Lower leg skin (tissue), 4 donors: ENCODE data around the gene PDZD7. TPM values are rescaled to one million over a fixed set of nuclear protein-coding genes. Genes with fewer than 3 reads are reported as not detected.

Experiments used
- DNase-seq, 2 donors: peaks; one replicate each; pipeline ENCODE4 v3.0.0-alpha.2; 2019; ENCODE audit warnings: low spot score in 2 of 2
- H3K4me3 ChIP-seq: fragments of 200-600 bp; sonication (generic); 2 replicates; pipeline ENCODE4 v1.5.1; 2017; ENCODE audit warnings: mild to moderate bottlenecking, low read depth; ENCODE audit not compliant: poor library complexity, severe bottlenecking
- POLR2A ChIP-seq, 2 donors: fragments of 450-650 bp; IDR thresholded peaks; one replicate each; pipeline ENCODE4 v1.6.1; 2016 to 2017; ENCODE audit warnings: antibody characterized with exemption in 2 of 2, mild to moderate bottlenecking in 1 of 2, moderate library complexity in 1 of 2
- WGBS, 2 donors: methylation state at CpG; one replicate each; pipeline ENCODE4 v1.1.5; 2018; 5-methylcytosine and 5-hydroxymethylcytosine counted together
- intact Hi-C: fragments of 100-400 bp; cut with DNase I; formaldehyde crosslinking; loops from one replicate; pipeline ENCODE4 v1.15.0; 2023; ENCODE audit warnings: low total_unique reads
- total RNA-seq, 4 donors: library from RNA; depleted of rRNA; stranded (reverse); fragments of >200 nt; gene quantifications; one replicate each; pipeline ENCODE4 v1.1.0, GENCODE V29; 2016
- TF ChIP-seq, protein P1 (sequence below), 3 donors: fragments of 450-650 bp; IDR thresholded peaks; one replicate each; pipeline ENCODE4 v1.5.1; 2016; ENCODE audit warnings: antibody characterized with exemption in 3 of 3, mild to moderate bottlenecking in 3 of 3, moderate library complexity in 2 of 3

PDZD7 gene
- total RNA-seq, 4 donors from 2014 or later, result 1.5 to 9.0 (median 3.5) TPM

DNA sequence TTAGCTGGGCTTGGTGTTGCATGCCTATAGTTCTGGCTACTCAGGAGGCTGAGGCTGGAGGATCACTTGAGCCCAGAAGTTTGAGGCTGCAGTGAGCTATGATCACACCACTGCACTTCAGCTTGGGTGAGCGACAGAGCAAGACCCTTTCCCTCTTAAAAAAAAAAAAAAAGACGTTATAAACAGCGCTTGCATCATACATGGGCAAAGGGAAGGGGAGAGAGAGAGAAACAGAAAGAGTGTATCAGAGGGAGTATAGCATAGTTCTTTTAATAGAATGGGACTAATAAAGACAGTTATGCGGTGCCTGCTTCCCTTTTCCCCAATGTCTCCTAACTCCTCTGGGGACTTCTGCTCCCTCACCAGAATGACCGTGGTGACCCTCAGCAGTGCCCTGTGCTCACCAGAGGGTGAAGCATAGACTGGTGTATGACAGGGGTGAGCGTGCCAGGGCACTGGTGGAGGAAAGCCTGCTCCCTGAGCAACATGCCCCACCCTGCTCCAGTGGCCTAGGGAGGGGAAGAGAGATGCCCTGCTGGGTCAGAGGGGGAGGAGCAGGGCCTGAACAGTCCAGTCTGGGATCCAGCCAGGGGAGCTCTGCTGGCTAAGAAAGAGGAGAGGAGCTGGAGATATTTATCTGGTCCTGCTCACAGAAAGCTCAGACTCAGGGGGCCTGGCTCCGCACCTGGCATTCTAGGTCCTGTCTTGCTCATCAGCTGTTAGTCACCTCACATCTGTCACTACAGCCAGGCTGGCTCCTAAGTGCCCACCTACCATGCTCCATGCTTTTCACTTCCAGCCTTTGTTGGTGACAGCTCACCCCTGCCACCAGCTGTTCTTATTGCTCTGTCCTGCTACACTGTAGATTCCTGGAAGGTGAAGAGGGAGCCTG, 2.2 kb downstream of the PDZD7 start:
- H3K4me3 ChIP-seq, result no peak overlapping the region
- no peak for TF ChIP-seq POLR2A (IDR thresholded peaks at IDR 0.05)
- TF ChIP-seq, protein P1, sequence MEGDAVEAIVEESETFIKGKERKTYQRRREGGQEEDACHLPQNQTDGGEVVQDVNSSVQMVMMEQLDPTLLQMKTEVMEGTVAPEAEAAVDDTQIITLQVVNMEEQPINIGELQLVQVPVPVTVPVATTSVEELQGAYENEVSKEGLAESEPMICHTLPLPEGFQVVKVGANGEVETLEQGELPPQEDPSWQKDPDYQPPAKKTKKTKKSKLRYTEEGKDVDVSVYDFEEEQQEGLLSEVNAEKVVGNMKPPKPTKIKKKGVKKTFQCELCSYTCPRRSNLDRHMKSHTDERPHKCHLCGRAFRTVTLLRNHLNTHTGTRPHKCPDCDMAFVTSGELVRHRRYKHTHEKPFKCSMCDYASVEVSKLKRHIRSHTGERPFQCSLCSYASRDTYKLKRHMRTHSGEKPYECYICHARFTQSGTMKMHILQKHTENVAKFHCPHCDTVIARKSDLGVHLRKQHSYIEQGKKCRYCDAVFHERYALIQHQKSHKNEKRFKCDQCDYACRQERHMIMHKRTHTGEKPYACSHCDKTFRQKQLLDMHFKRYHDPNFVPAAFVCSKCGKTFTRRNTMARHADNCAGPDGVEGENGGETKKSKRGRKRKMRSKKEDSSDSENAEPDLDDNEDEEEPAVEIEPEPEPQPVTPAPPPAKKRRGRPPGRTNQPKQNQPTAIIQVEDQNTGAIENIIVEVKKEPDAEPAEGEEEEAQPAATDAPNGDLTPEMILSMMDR (IDR thresholded peaks at IDR 0.05), result no peak
- no peak for DNase-seq
- intact Hi-C loops, result no loop called here
- 71 to 73% methylated on average over 7 of the region's 7 CpGs for WGBS, 2 donors

DNA sequence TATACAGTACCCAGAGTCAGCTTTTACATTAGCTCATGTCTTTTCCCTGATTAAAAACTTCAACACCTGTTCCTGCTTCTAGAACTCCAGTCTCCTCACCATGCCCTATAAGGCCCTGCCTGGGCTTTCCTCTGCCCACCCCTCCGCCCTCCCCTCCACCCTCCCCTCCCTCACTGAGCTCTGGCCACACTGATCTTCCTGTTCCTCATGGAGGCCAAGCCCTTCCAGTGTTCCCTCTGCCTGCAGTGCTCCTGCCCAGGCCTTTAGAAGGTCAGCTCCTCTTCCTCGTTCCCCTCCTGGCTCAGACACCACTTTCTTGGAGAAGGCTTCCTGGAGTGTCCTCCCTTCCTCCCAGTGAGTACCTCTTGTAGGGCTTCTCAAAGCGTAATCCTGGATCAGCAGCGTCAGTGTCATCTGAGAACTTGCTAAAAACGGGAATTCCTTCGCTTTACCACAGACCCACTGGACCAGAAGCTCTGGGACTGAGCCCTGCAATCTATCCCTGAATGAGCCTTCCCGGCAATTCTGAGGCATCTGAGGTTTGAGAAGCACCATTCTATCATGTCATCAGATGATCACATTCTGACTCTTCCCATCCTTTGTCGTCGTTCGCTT, 3.7 kb downstream of the PDZD7 start:
- WGBS, 2 donors, result 82 to 86% methylated on average over 10 of the region's 10 CpGs
- intact Hi-C loops, result no loop called here
- no peak for DNase-seq
- no peak overlapping the region for H3K4me3 ChIP-seq
- TF ChIP-seq, protein P1 (IDR thresholded peaks at IDR 0.05), result no peak
- TF ChIP-seq POLR2A (IDR thresholded peaks at IDR 0.05), result no peak

DNA sequence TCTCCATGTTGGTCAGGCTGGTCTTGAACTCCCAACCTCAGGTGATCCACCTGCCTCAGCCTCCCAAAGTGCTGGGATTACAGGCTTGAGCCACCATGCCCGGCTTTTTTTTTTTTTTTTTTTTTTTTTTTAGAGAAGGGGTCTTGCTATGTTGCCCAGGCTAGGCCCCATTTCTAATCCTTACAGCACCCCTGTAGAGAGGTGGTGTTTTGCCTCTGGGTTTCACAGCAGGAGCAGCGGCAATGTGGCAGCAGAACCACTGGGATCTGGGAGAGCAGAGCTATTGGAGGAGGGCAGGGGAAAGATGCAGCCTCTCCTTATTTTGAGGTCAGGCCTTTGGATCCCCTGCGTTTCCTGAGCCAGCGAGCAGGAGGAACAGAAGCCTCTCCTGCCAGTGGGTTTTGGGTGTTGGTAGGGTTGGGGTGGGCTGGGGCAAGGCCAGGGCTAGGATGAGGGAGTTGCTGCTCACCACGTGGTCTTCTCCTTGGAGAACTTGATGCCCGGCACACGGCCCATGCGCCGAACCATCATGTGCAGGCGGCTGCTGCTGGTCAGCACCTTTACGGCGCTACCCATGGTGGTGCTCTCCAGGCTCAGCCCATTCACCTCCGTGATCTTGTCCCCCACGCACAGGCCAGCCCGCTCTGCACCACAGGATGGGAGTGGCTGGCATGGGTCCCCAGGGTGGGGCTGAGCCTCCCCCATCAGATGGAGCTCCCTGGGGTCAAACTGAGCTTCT, 7.8 kb downstream of the PDZD7 start:
- H3K4me3 ChIP-seq, result no peak overlapping the region
- TF ChIP-seq, protein P1 (IDR thresholded peaks at IDR 0.05), result no peak
- no peak for TF ChIP-seq POLR2A (IDR thresholded peaks at IDR 0.05)
- no peak for DNase-seq
- WGBS, 2 donors, result 91 to 94% methylated on average over 14 to 15 of the region's 15 CpGs
- intact Hi-C loops, result no loop called here

DNA sequence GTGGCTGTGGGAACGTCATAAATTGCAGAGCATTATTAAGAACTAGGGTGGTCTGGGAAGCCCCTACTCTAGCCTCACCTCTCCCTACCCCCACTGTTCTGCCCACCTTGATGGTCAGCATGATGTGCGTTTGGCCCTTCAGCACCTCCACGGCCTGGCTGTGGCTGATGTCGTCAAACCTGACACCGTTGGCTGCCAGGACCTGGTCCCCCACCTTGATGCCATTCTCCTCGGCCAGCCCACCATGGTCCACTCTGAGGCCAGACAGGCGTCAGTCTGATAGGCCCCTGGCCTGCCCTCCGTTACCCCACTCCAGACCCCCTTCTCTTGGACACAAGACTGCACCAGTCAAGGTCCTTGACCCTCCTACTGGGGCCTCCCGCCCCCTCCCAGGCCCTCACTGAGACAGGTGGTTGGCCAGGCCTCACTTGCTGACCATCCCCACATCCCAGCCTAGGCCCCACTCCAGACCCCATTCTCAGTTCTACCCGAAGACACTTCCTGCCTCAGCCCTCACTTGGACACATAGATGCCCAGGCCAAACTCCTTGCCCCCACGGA, 9.2 kb downstream of the PDZD7 start:
- intact Hi-C loops, result no loop called here
- TF ChIP-seq, protein P1 (IDR thresholded peaks at IDR 0.05), result no peak
- no peak for TF ChIP-seq POLR2A (IDR thresholded peaks at IDR 0.05)
- H3K4me3 ChIP-seq, result no peak overlapping the region
- WGBS, 2 donors, result 88 to 95% methylated on average over 11 of the region's 11 CpGs
- no peak for DNase-seq

DNA sequence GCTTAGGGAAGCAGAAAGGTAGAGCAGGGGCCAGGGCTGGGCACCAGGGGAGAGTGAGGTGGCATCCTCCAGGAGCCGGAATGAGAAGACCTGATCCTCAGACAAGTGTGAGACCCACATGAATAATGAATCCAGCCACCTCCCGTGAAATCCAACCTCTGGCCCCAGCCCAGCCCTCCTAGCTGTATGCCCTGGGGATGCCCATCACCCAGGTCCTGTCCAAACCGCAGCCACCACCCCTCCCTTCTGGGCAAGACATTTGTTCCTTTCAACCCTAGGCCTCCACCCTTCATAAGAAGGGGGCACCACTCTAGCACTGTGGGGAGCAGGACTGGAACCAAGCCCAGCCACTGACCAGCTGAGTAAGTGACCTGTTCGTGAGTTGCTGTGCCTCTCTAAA, 9.7 kb downstream of the PDZD7 start:
- H3K4me3 ChIP-seq, result no peak overlapping the region
- intact Hi-C loops, result no loop called here
- TF ChIP-seq, protein P1 (IDR thresholded peaks at IDR 0.05), result no peak
- TF ChIP-seq POLR2A (IDR thresholded peaks at IDR 0.05), result no peak
- WGBS, 2 donors, result 65 to 79% methylated on average over 4 of the region's 4 CpGs
- DNase-seq, result no peak
